ES-I3 (cell line): ENCODE results near the gene PDE4B.

Experiments
- H3K36me3 ChIP-seq: 2 replicates; pipeline ENCODE4 v1.6.1; 2013; ENCODE audit warnings: mild to moderate bottlenecking, low read length, control low read depth, moderate library complexity; ENCODE audit not compliant: insufficient read depth
- H3K4me1 ChIP-seq: 2 replicates; pipeline ENCODE4 v1.6.1; 2013; ENCODE audit warnings: mild to moderate bottlenecking, control low read depth, low read length; ENCODE audit not compliant: insufficient read depth
- H3K9ac ChIP-seq: 2 replicates; pipeline ENCODE4 v1.6.1; 2013; ENCODE audit warnings: low read depth, mild to moderate bottlenecking, low read length, moderate library complexity
- H3K9me3 ChIP-seq: 2 replicates; pipeline ENCODE4 v1.6.1; 2013; ENCODE audit warnings: mild to moderate bottlenecking, low read length, moderate library complexity; ENCODE audit not compliant: control insufficient read depth, insufficient read depth

Gene PDE4B

DNA sequence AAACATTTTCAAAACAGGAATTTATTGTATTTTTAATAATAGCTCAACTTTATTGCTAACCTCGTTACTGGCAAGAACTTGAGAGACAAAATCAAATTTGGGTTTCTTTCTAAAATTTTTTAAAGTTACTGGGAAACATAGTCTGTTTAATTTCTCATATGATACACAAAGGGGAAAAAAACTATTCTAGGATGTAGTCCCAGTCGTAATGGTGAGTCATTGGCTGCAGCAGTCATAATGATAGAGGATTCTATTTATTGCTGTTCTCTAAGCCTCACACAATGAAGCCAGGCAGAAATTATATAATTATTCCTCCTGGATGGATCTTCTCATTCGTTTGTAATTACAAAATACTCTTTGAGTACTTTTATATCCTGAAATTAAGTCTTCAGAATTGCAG lies 414.8 kb downstream of the PDE4B start:
- Histone ChIP-seq H3K36me3 (no peaks in the 10 kb centered on the region), H3K4me1 (no peaks in the 10 kb centered on the region), H3K9ac (no peak overlapping the region), H3K9me3 (peaks cover 3% of the 10 kb centered on the region; the same call in 1 of the 2 replicates)

DNA sequence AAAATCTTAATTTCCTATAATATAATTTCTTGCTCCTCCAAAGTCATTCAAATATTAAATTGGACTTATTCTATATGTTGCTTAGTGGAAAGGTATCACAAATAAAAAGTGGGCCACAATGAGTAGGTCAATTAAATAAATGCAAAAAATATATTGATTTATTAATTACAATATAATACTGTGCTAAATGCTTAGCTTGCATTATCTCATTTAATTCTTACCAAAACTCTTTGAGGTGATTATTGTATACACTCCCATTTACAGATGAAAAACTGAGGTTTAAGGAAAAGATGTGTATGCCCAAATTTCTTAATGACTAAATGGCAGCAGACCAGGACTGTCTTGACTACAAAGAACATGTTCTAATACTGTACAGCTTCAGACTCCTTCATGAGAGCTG lies 415.9 kb downstream of the PDE4B start:
- H3K4me1 ChIP-seq: no peaks in the 10 kb centered on the region
- peaks cover 3% of the 10 kb centered on the region; the same call in 1 of the 2 replicates for H3K9me3 ChIP-seq
- H3K9ac ChIP-seq: no peak overlapping the region
- H3K36me3 ChIP-seq: no peaks in the 10 kb centered on the region

DNA sequence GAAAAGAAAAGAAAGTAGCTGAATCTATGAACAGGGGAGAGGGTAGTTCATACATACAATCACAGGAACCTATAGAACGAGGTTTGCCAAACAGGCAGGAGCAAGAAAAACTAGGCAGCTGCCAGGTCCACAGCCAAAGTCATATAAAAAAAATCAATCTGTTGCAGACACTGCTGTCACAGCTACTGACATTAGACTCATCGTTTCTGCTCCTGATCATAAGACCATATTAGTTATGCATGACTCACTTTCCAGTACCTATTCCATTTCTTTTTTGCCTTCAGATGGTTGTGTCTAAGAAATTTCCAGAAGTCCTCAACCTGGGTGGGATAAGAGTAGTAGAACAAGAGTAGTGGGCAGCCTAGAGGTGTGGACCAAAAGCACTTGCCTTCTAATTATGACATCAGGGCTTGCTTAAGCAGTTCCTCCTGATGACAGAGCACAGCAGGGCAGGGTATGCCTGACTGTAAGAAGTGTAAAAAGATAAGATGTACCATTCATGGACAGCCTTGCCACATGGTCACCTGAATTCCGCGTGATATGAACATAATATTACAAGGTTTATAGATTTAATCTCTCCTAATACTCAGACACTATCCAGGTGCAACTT lies 418.0 kb downstream of the PDE4B start:
- Histone ChIP-seq H3K9me3 (0 out of 2 replicates have a peak, but pooled peaks cover 3% of the 10 kb centered on the region), H3K4me1 (no peaks in the 10 kb centered on the region), H3K36me3 (no peaks in the 10 kb centered on the region), H3K9ac (no peak overlapping the region)

DNA sequence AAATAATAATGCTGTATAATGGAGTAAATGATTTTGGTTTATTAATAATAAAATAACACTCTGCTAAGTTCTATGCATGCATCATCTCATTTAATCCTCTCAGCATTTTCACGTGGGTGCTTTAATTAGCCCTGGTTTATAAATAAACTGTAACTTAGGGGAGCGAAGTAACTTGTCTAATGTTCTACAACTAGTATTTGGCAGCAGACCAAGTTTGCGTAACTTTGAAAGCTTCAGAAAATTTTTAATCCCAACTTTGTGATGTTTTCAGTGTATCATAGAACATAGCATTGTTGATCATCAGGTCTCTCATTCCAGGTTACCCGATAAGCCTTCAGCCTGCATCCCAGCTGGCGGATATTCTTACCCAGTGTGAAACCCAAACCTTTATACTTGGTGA lies 418.8 kb downstream of the PDE4B start:
- no peaks in the 10 kb centered on the region for H3K9me3 ChIP-seq
- H3K36me3 ChIP-seq: no peaks in the 10 kb centered on the region
- H3K4me1 ChIP-seq: no peaks in the 10 kb centered on the region
- no peak overlapping the region for H3K9ac ChIP-seq

DNA sequence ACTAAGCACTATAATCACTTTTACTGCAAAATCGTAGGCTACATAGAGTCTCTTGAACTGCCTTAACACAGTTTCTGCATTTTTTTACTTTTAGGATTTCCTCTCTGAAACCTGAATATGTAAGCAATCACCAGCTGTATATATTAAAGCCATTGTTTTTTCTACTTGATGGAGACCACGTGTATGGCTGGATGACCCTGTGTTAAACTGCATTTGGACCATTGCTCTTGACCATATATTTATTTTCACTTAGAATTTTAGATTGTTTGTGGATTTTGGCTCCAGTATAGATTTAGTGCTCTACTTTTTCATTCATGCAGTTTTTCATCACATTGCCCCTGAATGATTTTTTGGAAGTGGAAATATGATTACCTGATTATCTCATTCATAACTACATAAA lies 420.8 kb downstream of the PDE4B start:
- no peak overlapping the region for H3K9ac ChIP-seq
- H3K9me3 ChIP-seq: no peaks in the 10 kb centered on the region
- no peaks in the 10 kb centered on the region for H3K4me1 ChIP-seq
- no peaks in the 10 kb centered on the region for H3K36me3 ChIP-seq

DNA sequence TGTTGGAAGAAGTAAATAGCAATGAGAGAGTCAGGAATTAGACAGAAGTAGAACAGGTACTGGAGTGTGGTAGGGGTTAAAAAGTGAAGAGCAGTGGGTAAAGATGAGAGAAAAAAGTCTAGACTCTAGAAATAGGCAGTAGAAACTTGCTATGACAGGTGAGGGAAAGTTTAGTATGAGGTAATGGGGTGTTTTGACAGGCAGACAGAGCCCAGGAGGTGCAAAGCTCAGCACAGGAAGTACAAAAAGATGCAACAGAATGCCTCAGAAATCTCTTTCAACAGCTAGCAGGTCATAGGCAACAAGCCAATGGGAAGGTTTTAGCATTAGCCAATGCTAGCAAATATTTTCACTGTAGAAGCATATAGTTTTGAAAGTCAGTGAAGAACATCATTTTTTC lies 422.2 kb downstream of the PDE4B start:
- Histone ChIP-seq H3K36me3 (no peaks in the 10 kb centered on the region), H3K9me3 (no peaks in the 10 kb centered on the region), H3K4me1 (no peaks in the 10 kb centered on the region), H3K9ac (no peak overlapping the region)

DNA sequence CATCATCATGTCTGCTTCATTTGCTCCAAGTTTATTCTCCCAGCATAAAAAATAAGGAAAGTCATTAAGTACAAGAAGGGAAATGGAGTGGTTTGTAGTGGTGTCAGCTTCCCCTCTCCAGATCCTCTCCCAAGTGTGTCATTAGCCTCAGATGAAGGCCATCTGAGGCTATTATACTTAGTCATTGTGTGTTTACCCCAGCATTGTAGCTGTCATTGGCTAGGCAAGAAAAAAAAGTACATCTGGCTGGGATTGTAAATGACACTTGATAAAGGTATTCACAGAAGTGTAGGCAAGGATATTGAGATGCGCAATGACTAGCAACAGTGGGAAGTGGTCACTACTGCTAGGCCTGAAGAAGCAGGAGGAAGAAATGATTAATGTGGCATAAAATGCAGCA lies 424.3 kb downstream of the PDE4B start:
- Histone ChIP-seq H3K36me3 (no peaks in the 10 kb centered on the region), H3K4me1 (no peaks in the 10 kb centered on the region), H3K9ac (no peak overlapping the region), H3K9me3 (no peaks in the 10 kb centered on the region)

DNA sequence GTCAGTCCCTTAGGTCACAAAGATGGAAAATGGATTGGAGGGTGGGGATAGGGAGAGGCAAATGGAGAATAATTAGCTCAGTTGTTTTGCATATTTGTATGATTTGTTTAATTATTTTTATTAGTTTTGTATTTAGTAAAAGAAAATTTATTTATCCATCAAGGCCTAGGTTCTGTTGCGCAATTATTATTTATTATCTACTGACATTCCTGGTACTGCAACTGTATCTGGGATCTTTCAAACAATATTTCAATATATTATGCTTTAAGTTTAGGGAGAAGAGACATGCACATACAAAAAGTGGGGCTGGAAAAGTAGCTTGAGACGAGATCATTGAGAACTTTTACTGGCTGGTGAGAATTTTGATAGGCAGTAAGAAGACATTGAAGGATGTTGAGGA lies 424.9 kb downstream of the PDE4B start:
- H3K9me3 ChIP-seq: no peaks in the 10 kb centered on the region
- no peaks in the 10 kb centered on the region for H3K4me1 ChIP-seq
- H3K9ac ChIP-seq: no peak overlapping the region
- H3K36me3 ChIP-seq: no peaks in the 10 kb centered on the region

DNA sequence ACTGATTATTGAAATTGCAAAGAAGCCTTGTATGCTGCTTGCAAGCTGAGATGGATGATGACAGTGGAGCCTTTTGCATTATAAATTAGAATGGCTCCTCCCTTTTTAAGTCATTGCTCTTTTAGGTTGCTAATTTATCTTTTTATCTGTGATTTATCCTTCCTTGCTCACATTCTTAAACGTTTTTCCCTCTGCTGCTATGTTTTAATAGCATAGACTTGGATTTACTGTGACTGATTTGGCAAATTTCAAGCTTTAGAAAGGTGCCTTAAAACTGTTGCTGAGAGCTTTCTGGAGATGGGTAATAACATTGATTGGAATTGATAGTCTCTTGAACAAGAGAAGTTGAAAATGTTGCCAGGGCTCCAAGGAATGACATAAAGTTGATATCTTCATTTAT lies 427.8 kb downstream of the PDE4B start:
- Histone ChIP-seq H3K9me3 (no peaks in the 10 kb centered on the region), H3K36me3 (no peaks in the 10 kb centered on the region), H3K4me1 (no peaks in the 10 kb centered on the region), H3K9ac (no peak overlapping the region)

DNA sequence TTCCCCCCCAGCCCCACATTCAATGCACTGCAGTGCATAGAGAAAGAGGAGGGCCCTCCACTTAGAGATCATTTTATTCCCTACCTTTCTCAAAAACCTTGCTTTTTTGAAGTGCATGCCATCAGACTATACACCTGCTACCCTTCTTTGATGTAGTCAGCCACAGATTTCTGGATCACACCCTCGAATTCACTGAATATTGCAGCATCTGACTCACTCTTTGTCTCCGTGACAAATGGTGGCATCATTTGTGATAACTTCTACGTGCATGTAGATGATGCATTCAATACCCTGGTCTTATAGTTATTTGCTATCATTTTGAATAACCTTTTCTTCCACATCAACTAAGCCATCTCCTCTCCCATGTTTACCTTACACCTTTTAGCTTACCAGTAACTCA lies 431.0 kb downstream of the PDE4B start:
- H3K36me3 ChIP-seq: no peaks in the 10 kb centered on the region
- H3K4me1 ChIP-seq: no peaks in the 10 kb centered on the region
- no peak overlapping the region for H3K9ac ChIP-seq
- no peaks in the 10 kb centered on the region for H3K9me3 ChIP-seq

DNA sequence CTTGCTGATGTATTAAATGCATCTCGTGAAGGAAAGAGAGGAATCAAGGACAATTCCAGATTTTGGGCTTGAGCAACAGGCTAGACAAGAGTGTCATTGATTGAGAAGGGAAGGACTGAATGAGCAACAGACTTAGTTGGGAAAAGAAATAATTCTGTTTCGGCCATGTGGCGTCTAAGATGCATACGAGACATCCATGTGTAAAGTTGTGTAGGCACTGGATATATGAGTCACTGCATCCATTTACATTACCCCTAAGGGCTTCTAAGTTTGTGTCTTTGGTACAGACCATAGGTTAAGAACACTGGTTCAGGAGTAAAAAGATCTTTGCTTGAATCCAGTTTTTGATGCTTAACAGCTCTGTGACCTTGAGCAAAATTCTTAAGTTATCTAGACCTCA lies 434.3 kb downstream of the PDE4B start:
- H3K36me3 ChIP-seq: no peaks in the 10 kb centered on the region
- H3K9ac ChIP-seq: no peak overlapping the region
- peaks cover 3% of the 10 kb centered on the region; the same call in 1 of the 2 replicates for H3K4me1 ChIP-seq
- no peaks in the 10 kb centered on the region for H3K9me3 ChIP-seq

DNA sequence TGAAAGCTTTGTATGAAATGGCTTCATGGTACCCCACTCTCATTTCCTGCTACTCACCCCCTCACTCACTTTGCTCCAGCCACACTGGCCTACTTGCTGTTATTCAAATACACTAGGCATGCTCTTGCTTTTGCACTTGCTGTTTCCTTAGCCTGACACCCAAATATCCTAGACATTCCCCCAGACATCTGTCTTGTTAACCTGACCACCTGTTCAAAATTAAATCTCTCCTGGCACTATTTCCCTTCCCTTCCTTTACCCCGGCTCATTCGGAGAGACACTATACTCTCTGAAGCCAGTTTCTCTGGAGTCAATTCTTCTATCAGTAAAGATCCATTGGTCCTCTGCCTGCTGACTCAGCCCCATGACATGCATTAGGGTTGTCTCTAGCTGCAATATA lies 435.3 kb downstream of the PDE4B start:
- no peak overlapping the region for H3K9ac ChIP-seq
- no peaks in the 10 kb centered on the region for H3K9me3 ChIP-seq
- no peaks in the 10 kb centered on the region for H3K36me3 ChIP-seq
- H3K4me1 ChIP-seq: peaks cover 5% of the 10 kb centered on the region; the same call in 1 of the 2 replicates

DNA sequence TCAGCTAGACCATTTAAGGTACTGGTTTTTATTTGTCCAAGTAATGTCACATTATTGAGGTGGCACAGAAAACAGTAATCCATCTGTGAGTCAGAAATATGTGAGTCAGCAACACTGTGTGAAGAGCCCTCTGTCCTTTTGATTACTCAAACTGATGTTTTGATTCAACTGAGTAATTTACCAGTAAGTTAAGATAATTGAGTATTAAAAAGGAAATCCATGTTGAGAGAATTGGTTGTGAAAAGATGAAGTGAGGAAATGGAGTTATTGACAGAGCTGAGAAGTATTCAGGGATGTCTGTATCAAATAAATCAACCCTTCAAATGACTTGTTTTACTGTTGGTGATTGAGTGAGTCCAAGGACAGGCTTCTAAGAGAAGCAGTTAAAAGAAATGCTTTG lies 438.5 kb downstream of the PDE4B start:
- H3K9me3 ChIP-seq: no peaks in the 10 kb centered on the region
- no peak overlapping the region for H3K9ac ChIP-seq
- H3K36me3 ChIP-seq: no peaks in the 10 kb centered on the region
- H3K4me1 ChIP-seq: peaks cover 5% of the 10 kb centered on the region; the same call in 1 of the 2 replicates

DNA sequence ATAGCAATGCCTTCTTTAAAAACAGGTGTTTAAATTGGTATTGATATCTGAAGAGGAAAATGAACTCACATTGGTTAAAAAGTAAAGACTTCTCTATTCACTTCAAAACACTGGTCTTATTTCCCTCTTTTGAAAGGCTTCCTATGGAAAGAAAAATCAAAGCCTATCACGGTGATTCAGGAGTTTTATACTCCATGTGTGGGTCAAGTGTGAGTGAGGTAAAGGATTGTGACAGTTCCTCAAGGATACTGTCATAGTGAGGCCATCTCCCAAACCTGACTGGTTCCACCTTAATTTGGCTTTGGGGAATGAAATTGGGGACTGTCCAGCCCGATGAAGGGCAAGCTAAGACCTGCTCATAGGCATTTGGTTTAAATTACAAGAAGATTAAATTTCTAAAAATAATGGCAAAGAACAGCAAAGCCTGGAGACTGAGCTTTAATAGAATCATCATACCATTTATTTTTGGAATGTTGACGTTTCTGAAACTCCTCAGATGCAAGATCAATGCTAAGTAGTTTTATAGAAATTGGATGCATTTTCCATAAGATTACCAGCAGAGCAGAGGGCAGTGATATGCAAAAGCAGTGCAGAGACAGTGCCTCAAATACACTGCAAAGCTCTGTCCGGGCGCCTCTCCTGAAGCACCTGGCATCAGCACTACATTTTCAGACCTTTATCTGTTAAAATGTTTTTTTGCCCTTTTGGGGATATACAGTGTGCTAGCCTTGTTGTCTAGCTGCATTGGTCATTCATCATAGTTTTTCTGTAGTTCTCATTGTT lies 439.2 kb downstream of the PDE4B start:
- Histone ChIP-seq H3K36me3 (no peaks in the 10 kb centered on the region), H3K9ac (no peak overlapping the region), H3K9me3 (no peaks in the 10 kb centered on the region), H3K4me1 (peaks cover 5% of the 10 kb centered on the region; the same call in 1 of the 2 replicates)

DNA sequence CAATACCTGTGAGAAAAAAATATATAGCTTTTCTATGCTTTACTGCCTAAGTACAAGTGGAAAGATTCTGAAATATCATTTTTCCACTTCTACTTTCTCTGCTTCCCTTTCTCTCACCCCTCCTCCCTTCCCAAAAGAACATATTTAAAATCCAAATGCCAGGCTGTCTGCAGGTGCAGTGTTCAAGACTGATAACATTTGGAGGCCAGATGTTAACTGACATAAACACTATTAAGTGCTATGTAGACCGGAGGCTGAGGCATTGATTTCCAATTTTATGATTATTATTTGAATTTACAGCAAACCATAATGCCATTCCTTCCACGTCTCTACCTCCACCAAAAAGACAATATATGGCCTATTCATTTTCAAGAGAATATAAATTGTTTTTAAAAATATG lies 444.3 kb downstream of the PDE4B start:
- H3K9ac ChIP-seq: no peak overlapping the region
- peaks cover 1% of the 10 kb centered on the region; the same call in 1 of the 2 replicates for H3K4me1 ChIP-seq
- no peaks in the 10 kb centered on the region for H3K36me3 ChIP-seq
- no peaks in the 10 kb centered on the region for H3K9me3 ChIP-seq
